Left cardiac atrium (tissue), 4 donors: ENCODE measurements around the gene PIGU. TPM values are rescaled to one million over a fixed set of nuclear protein-coding genes. Genes with fewer than 3 reads are reported as not detected.

Source experiments
- ATAC-seq, 2 donors: fragments of 200-7000 bp; cut with Tn5 transposase; one replicate each; pipeline ENCODE4 v1.9.1; 2020; ENCODE audit warnings: mild to moderate bottlenecking in 2 of 2, moderate library complexity in 2 of 2
- DNase-seq: peaks from one replicate; pipeline ENCODE4 v3.0.0-alpha.2; 2020
- intact Hi-C, 2 donors: fragments of 100-400 bp; cut with DNase I; formaldehyde crosslinking; loops; one replicate each; pipeline versions ENCODE4 v1.14.1 to v1.15.1; 2022 to 2023
- total RNA-seq, 2 donors: library from RNA; stranded (reverse); fragmentation: NEBNext Ultra II Directional; extraction: Animal tissue kit (Norgen Biotek cat#: 25700); gene quantifications; one replicate each; pipeline ENCODE4 v1.2.1, GENCODE V29; 2021
- donor health status: DM: no; HTN: yes; CAD: no.
- donor health status: DM: no; HTN: yes; CAD: no; lungs with severe emphysema.
- donor health status: DM: yes; HTN: yes; CAD: no.
- donor health status: Dilated cardiomyopathy.

The PIGU gene
- total RNA-seq, 2 donors from 2014 or later, result 14.1 to 14.8 TPM

DNA sequence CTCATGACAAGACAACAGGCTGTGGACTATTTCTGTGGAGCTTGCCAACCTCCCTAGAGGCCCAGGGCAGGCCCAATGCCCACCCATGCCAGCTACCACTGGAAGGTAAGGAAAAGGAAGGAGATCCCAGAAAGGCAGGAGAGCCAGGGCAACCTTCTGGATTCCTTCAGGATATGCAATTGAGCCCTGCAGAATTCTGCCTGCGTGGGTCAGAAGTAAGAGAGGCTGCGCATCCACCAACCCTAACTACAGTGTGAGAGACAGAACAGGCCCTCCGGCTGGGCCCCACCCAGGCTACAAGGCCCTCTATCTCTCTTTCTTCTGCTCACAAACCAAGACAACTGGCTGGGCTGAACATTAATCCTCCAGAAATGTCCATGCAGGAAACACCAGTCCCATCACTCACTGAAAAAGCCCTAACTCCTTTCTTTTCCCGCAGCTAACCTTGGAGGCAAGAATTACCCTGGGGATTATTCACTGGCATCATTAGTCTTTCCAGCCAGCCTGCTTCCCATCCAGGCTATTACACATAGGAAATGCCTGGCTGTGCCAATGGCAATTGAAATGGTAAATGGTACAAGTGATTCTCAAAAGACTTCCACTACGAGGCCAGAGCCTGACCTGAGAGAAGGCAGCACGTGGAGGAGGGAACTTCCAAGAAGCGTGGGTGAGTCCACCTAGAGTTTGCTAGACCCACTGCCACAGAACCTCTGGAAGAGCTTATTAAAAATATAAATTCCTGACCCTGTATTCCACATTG lies 103.2 kb downstream of the PIGU start:
- no peak for DNase-seq
- no peak for ATAC-seq
- intact Hi-C loops, result loop anchor here in 1 of 2 donors (10.0 kb wide), 1 partner anchor 181 kb away; no protein-coding TSS in a partner anchor

- DNase-seq (no peak), ATAC-seq (no peak)
- intact Hi-C loops, result loop anchor here in 1 of 2 donors (10.0 kb wide), 1 partner anchor 183 kb away; no protein-coding TSS in a partner anchor
Observed at GRCh38 chr20:34571753-34572152, 105.1 kb downstream of the PIGU start.

GRCh38 chr20:34570859-34571306 lies 106.0 kb downstream of the PIGU start:
- intact Hi-C loops, result loop anchor here in 1 of 2 donors (10.0 kb wide), 1 partner anchor 184 kb away; no protein-coding TSS in a partner anchor
- DNase-seq (no peak), ATAC-seq (peak in 1 of 2 donors; percentile 42)

GRCh38 chr20:34569598-34569997 lies 107.3 kb downstream of the PIGU start:
- DNase-seq, result no peak
- no peak for ATAC-seq
- intact Hi-C loops, result no loop called here

- ATAC-seq, result no peak
- DNase-seq, result no peak
- intact Hi-C loops, result no loop called here
Observed at GRCh38 chr20:34567892-34568865, 108.7 kb downstream of the PIGU start.

DNA sequence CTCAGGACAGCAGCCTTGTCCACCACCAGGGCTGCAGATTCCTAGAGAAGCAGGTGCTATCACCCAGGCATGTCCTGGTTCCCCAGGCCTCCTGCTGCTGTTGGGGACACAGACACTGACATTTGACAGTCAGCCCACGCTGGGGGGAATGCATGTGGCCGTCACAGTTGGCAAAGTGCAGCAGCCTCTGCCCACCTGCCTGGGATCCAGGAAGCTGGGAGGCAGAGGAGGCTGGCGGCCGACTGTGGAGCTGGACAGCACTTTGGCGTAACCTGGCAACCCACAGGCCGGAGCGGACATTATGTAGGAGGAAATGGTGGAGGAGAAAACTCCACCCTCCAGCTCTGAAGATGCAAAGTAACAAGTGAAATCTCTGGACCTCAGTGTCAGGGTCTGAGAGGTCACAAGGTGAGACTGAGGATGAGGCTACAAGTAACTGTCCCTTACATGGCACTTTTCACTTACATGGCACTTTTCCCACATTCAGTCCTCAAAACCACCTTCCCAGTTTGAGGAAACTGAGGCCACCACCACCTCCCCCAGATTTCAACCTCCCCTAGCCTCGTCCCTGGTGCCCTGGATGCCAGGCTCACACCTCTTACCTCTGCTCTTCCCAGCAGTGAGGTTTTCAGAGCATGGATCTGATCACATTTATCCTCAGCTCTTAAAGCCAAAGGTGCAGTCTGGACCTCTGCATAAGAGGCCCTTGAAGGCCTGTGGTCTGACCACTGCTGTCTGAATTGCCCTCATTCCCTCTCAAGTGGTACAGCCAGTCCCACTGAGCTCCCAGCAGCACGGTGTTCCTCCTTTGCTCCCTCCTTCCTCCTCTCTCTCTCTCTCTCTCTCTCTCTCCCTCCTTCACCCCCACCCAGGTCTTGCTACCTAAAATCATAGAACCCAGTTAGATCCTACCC lies 109.7 kb downstream of the PIGU start:
- no peak for ATAC-seq
- intact Hi-C loops, result no loop called here

GRCh38 chr20:34564833-34565232 lies 112.1 kb downstream of the PIGU start:
- ATAC-seq (peak in 1 of 2 donors; percentile 45), DNase-seq (no peak)
- intact Hi-C loops, result no loop called here

More for the DNA sequence above, 109.7 kb downstream of the PIGU start:
- no peak for DNase-seq

DNA sequence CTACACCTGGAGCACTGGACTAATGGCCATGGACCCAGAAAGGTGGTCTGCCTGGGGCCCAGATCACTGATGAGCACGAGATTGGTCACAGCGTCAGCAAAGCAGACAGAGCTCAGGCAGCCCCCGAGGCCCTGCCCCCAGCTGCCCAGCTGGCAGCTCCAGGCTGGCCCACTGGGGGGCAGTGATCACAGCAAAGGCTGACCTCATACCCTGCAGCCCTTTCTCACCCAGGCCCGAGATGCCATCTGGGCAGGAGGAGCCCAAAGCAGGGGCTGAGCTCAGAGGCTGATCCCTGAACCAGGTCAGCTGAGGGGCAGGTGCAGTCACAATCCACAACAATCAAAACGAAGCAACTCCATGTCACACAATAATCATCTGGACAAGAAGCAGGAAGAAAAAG lies 114.3 kb downstream of the PIGU start:
- DNase-seq (no peak), ATAC-seq (no peak)
- intact Hi-C loops, result no loop called here

GRCh38 chr20:34561661-34562060 lies 115.2 kb downstream of the PIGU start:
- no peak for ATAC-seq
- intact Hi-C loops, result no loop called here
- no peak for DNase-seq

GRCh38 chr20:34560614-34561013 lies 116.3 kb downstream of the PIGU start:
- no peak for ATAC-seq
- DNase-seq, result no peak
- intact Hi-C loops, result no loop called here

- DNase-seq, result no peak
- no peak for ATAC-seq
- intact Hi-C loops, result no loop called here
Observed at GRCh38 chr20:34560141-34560523, 116.8 kb downstream of the PIGU start.

DNA sequence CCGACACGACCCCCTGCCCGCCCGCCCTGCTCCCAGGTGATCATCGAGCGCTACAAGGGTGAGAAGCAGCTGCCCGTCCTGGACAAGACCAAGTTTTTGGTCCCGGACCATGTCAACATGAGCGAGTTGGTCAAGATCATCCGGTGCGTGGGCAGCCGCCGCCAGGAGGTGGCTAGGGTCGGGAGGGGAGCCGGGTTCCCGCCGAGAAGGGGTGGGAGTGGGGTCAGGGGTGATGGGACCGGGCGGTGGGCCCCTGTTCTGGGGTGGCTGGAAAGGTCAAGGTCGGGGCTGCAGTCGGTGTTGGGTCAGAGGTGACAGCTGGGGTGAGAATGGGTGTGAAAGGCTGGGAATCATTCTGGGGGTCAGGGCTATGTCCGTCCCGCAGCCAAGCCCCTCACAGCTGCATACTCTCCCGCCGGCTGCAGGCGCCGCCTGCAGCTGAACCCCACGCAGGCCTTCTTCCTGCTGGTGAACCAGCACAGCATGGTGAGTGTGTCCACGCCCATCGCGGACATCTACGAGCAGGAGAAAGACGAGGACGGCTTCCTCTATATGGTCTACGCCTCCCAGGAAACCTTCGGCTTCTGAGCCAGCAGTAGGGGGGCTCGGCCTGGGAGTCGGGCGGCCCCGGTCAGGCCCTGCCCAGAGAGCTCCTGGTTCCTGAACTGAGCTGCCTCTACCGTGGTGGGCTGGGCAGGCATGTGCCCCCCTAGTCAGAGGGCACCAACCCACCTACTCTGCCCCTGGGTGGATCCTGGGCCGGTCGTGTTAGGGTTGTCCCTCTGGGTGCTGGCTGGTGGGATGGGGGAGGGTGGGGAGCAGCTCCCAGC lies 117.4 kb downstream of the PIGU start:
- intact Hi-C loops, result no loop called here
- DNase-seq, result peak; percentile 42
- ATAC-seq, result peak; percentile 1 to 4

DNA sequence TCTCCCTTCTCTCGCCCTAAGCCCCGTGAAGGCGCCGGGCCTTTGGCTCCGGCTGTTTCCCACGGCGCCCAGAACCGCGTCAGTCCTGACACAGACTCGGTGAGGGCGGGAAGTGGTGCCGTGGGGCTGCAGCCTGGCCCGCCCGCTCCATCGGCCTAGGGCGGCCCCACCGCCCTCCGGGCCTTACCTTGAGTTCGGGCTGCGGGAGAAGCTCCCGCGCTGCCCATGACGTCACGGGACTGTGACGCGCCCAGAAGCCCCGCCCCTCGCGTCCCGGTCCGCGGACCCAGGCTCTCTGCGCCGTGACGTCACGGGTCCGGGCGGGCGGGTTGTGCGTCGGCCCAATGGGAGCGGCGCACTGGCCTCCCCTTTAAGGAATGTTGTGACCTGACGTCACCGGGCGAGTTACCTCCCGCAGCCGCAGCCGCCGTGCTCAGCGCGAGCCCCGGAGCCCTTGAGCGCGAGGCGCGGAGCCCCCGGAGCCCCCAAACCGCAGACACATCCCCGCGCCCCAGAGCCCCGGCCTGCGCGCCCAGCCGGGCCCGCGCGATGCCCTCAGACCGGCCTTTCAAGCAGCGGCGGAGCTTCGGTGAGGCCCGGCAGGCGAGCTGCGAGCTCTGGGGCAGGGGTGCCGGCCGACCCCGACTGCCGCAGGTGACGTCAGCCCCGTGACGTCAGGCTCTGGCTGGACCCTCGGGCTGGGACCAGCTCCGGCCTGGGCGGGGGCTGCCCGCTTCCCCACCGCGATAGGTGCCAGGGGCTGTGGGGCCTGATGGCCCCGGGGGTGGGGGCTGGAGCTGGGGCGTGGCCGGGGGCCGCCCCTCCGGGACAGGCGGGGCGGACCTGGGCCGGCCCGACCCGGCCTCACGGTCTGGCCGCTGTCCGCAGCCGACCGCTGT lies 118.3 kb downstream of the PIGU start, which contains the start of gene MAP1LC3A:
Gene MAP1LC3A, plus strand, starts transcription at position 399 of the 899 bp plus-strand sequence. Its CDS starts 151 bp downstream, at position 550.
- peak; percentile 98 for DNase-seq
- intact Hi-C loops, result no loop called here
- ATAC-seq, result peak; percentile 95 to 96

- DNase-seq, result no peak
- no peak for ATAC-seq
- intact Hi-C loops, result no loop called here
Observed at GRCh38 chr20:34557936-34558319, 119.0 kb downstream of the PIGU start.

- peak in 1 of 2 donors; percentile 18 for ATAC-seq
- intact Hi-C loops, result no loop called here
- no peak for DNase-seq
Observed at GRCh38 chr20:34553366-34553867, 123.5 kb downstream of the PIGU start.

DNA sequence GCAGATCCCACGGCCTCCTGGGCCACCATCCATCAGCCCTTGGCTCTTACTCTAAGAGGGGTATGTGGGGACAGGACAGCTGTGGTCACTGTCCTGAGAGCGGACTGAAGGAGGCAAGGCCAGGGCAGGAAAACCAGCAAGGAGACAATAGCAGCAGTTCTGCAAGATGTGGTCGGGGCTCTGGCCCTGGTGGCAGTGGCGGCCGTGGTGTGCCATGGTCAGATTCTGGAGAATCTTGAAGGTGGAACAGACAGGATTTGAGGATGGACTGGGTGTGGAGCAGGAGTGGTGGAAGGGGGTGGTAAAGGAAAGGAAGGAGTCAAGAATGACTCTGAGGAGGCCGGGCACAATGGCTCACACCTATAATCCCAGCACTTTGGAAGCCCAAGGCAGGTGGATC lies 124.3 kb downstream of the PIGU start:
- DNase-seq (no peak), ATAC-seq (no peak)
- intact Hi-C loops, result no loop called here

DNA sequence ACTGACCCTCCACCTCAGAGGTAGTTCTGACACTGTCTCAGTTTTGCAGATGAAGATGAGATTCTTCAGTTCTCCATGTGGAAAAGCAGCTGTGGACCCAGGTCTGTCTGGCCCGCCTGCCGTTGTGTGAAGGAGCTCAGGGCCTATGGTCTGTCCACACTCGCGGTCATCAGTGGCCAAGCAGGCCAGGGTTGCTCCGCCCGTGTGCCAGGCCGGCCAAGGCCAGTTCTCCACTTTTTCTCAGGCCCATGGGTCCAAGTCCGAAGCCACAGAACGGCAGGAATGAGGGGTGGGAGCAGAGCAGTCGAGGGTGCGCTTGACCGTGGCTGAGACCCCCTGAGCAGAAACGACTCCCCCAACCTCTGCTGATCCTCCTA lies 127.0 kb downstream of the PIGU start:
- intact Hi-C loops, result no loop called here

More for the DNA sequence above, 127.0 kb downstream of the PIGU start:
- no peak for ATAC-seq
- DNase-seq, result no peak
